WTC11 (cell line): ENCODE data around the gene BTBD19. TPM values are rescaled to one million over a fixed set of nuclear protein-coding genes. Genes with fewer than 3 reads are reported as not detected.

Experiments used
- ATAC-seq: fragments of 200-7000 bp; cut with Tn5 transposase; 2 replicates; pipeline ENCODE4 v1.10.0; 2021; ENCODE audit warnings: mild to moderate bottlenecking, moderate library complexity
- CTCF ChIA-PET: fragments of 300-600 bp; sonication (Branson Sonifier 250); formaldehyde crosslinking; loops from one replicate; lab custom pipeline; 2021; ENCODE audit warnings: antibody characterized with exemption; lab: Charles Lee
- POLR2A ChIA-PET: fragments of 350-600 bp; sonication (Branson Sonifier 250); formaldehyde crosslinking; loops from one replicate; lab custom pipeline; 2021; ENCODE audit warnings: antibody characterized with exemption; lab: Charles Lee
- DNase-seq: peaks from one replicate; pipeline ENCODE4 v3.0.0; 2021; ENCODE audit warnings: low spot score
- H3K27ac Mint-ChIP-seq: 2 replicates; pipeline ENCODE4 v1.8.0; 2021; ENCODE audit warnings: mixed read lengths
- H3K27me3 Mint-ChIP-seq: 2 replicates; pipeline ENCODE4 v1.8.0; 2021; ENCODE audit warnings: low read depth, mild to moderate bottlenecking, moderate library complexity, mixed read lengths
- H3K36me3 Mint-ChIP-seq: 2 replicates; pipeline ENCODE4 v1.8.0; 2021; ENCODE audit warnings: mixed read lengths
- H3K4me1 Mint-ChIP-seq: 2 replicates; pipeline ENCODE4 v1.8.0; 2022; ENCODE audit warnings: mixed read lengths
- H3K4me3 Mint-ChIP-seq: 2 replicates; pipeline ENCODE4 v1.8.0; 2021; ENCODE audit warnings: mild to moderate bottlenecking, moderate library complexity, mixed read lengths
- H3K9me3 Mint-ChIP-seq: 2 replicates; pipeline ENCODE4 v1.8.0; 2021; ENCODE audit warnings: mixed read lengths
- KAT7 ChIP-seq: sonication (generic); formaldehyde crosslinking; IDR thresholded peaks from 2 replicates; pipeline ENCODE4 v1.8.1; 2023; ENCODE audit warnings: missing genetic modification reagents, mild to moderate bottlenecking, borderline replicate concordance
- MXD4 ChIP-seq: fragments of 250-450 bp; sonication (Bioruptor Pico); IDR thresholded peaks from 2 replicates; pipeline ENCODE4 v1.8.0; 2021; ENCODE audit warnings: mild to moderate bottlenecking, moderate library complexity, borderline replicate concordance
- NR1H2 ChIP-seq: sonication (generic); formaldehyde crosslinking; IDR thresholded peaks from 2 replicates; pipeline ENCODE4 v1.9.0; 2021; ENCODE audit warnings: mild to moderate bottlenecking, moderate library complexity, missing genetic modification reagents
- NR2C2 ChIP-seq: sonication (generic); formaldehyde crosslinking; IDR thresholded peaks from 2 replicates; pipeline ENCODE4 v1.8.0; 2022; ENCODE audit warnings: mild to moderate bottlenecking, missing genetic modification reagents
- OVOL2 ChIP-seq: fragments of 250-450 bp; sonication (Bioruptor Pico); IDR thresholded peaks from 2 replicates; pipeline ENCODE4 v1.9.0; 2021; ENCODE audit warnings: mild to moderate bottlenecking, borderline replicate concordance
- ZNF232 ChIP-seq: sonication (generic); formaldehyde crosslinking; IDR thresholded peaks from 2 replicates; pipeline ENCODE4 v1.8.0; 2022; ENCODE audit warnings: mild to moderate bottlenecking, missing genetic modification reagents
- ZNF263 ChIP-seq: sonication (generic); formaldehyde crosslinking; IDR thresholded peaks from 2 replicates; pipeline ENCODE4 v1.8.1; 2022; ENCODE audit warnings: low read depth, mild to moderate bottlenecking, moderate library complexity, missing genetic modification reagents
- ZNF396 ChIP-seq: fragments of 250-450 bp; sonication (Bioruptor Pico); IDR thresholded peaks from 2 replicates; pipeline ENCODE4 v1.8.0; 2021; ENCODE audit warnings: mild to moderate bottlenecking, moderate library complexity, borderline replicate concordance
- total RNA-seq: library from RNA; stranded (reverse); gene quantifications from 3 replicates; pipeline ENCODE4 v1.2.3, GENCODE V29; 2021
- TF ChIP-seq, protein P1 (sequence below): sonication (generic); formaldehyde crosslinking; IDR thresholded peaks from 2 replicates; pipeline ENCODE4 v1.8.0; 2023; ENCODE audit warnings: missing genetic modification reagents
- TF ChIP-seq, protein P2 (sequence below): sonication (generic); formaldehyde crosslinking; IDR thresholded peaks from 2 replicates; pipeline ENCODE4 v1.8.1; 2022; ENCODE audit warnings: missing genetic modification reagents, borderline replicate concordance
- TF ChIP-seq, protein P3 (sequence below): sonication (generic); formaldehyde crosslinking; IDR thresholded peaks from 2 replicates; pipeline ENCODE4 v1.8.0; 2022; ENCODE audit warnings: missing genetic modification reagents
- TF ChIP-seq, protein P4 (sequence below): sonication (generic); formaldehyde crosslinking; IDR thresholded peaks from 2 replicates; pipeline ENCODE4 v1.8.0; 2022; ENCODE audit warnings: mild to moderate bottlenecking, missing genetic modification reagents
- TF ChIP-seq, protein P5 (sequence below): sonication (generic); formaldehyde crosslinking; IDR thresholded peaks from 2 replicates; pipeline ENCODE4 v1.8.1; 2023; ENCODE audit warnings: mild to moderate bottlenecking, missing genetic modification reagents

The BTBD19 gene
- total RNA-seq, 1 experiment from 2014 or later: 1.7 TPM

DNA sequence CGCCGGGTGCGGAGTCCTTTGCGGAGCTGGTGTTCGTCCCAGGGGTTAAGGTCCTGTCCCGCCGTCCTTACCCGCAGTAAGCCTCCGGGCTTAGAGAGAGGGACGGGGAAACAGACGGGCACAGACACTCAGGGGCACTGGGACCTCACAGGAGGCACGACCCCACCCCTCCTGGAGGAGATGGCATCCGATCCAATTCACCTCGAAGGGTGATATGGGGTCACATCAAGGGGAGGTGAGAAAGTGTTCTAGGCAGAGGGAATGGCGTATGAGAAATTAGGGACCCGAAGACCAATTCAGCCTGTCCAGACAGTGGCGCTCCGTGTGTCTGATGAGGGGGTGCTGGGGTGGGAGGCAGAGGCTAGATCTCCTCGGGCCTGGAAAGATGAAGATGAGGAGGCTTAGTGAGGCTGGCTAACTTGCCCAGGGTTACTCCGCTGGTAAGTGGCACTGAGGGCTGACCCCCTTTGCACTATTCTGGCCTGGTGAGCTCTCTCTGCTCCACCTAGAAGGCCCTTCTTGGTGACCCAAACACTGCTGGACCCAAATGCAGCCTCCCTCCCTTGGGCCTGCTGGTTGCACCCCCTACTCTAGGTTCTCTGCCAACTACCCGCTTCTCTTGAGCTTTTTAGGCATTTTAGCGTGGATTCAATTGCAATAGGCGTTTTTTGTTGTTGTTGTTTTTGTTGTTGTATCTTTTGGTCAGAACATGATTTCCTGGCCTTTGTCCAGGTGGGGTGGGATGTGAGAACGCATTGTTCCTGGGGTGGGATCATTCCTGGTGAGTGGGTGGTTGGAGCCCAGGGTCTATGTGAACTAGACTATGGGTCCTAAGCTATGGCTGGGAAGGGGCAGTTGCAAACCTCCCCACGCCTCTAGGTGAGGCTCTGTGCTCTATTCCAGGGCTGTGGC lies 12.3 kb downstream of the BTBD19 start:
- ChIA-PET CTCF (interaction anchor here (0.5 to 2.8 kb wide), 7 partner anchors 10 to 51 kb away, joined by 3 to 13 read pairs (median 3); partner anchors contain the start of genes PLK3 and PTCH2), POLR2A (interaction anchor here (2.3 to 3.2 kb wide), 3 partner anchors 12 to 99 kb away, joined by 9 to 20 read pairs (median 16); partner anchors contain the start of gene BTBD19)
- Mint-ChIP-seq H3K27ac (peak overlapping the region; percentile 100), H3K4me3 (peak overlapping the region; percentile 81), H3K9me3 (no peaks in the 10 kb centered on the region), H3K36me3 (no peaks in the 10 kb centered on the region), H3K27me3 (no peaks in the 10 kb centered on the region), H3K4me1 (peaks cover 16% of the 10 kb centered on the region)
- ATAC-seq (peak; percentile 2), DNase-seq (no peak)
- TF ChIP-seq, protein P1, sequence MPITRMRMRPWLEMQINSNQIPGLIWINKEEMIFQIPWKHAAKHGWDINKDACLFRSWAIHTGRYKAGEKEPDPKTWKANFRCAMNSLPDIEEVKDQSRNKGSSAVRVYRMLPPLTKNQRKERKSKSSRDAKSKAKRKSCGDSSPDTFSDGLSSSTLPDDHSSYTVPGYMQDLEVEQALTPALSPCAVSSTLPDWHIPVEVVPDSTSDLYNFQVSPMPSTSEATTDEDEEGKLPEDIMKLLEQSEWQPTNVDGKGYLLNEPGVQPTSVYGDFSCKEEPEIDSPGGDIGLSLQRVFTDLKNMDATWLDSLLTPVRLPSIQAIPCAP (CRISPR knock-in tag): no peak
- no peak for TF ChIP-seq NR1H2 (CRISPR knock-in tag)
- TF ChIP-seq ZNF396 (CRISPR knock-in tag): no peak
- TF ChIP-seq, protein P2, sequence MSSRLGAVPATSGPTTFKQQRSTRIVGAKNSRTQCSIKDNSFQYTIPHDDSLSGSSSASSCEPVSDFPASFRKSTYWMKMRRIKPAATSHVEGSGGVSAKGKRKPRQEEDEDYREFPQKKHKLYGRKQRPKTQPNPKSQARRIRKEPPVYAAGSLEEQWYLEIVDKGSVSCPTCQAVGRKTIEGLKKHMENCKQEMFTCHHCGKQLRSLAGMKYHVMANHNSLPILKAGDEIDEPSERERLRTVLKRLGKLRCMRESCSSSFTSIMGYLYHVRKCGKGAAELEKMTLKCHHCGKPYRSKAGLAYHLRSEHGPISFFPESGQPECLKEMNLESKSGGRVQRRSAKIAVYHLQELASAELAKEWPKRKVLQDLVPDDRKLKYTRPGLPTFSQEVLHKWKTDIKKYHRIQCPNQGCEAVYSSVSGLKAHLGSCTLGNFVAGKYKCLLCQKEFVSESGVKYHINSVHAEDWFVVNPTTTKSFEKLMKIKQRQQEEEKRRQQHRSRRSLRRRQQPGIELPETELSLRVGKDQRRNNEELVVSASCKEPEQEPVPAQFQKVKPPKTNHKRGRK (CRISPR knock-in tag): no peak
- no peak for TF ChIP-seq OVOL2 (CRISPR knock-in tag)
- no peak for TF ChIP-seq MXD4 (CRISPR knock-in tag)
- TF ChIP-seq ZNF263 (CRISPR knock-in tag): no peak

DNA sequence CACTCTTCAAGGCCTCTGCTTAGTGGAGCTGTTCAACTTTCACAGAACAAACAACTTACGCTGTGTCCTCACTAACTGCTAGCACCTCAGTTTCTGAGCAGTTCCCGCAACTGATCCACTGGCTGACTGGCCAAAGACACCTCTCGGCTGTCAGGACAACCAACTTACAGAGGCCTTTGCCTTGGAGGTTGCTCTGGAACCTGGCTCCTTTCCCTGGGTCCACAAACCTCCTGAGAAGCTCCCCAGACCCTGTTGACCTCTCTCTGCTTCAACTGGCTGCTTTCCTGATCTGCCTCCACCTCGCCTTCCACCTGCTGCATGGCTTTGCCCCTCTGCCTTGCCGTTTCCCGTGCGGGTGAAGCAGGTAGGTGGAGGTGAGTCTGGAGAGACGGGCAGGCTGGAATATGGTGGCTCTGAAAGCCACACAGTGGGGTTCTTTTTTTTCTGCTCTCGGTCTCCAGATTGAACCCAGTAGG lies 13.0 kb downstream of the BTBD19 start:
- POLR2A ChIA-PET: interaction anchor here (2.7 to 3.2 kb wide), 2 partner anchors 12 to 28 kb away, joined by 9 to 16 read pairs; partner anchors contain the start of gene BTBD19

More for the DNA sequence above, 13.0 kb downstream of the BTBD19 start:
- ATAC-seq (no peak), DNase-seq (no peak)
- Mint-ChIP-seq H3K27ac (0 out of 2 replicates have a peak overlapping the region, but pooled peaks have one; percentile 42), H3K4me1 (peaks cover 18% of the 10 kb centered on the region), H3K27me3 (no peaks in the 10 kb centered on the region), H3K9me3 (no peaks in the 10 kb centered on the region), H3K36me3 (no peaks in the 10 kb centered on the region), H3K4me3 (peak overlapping the region; percentile 81)
- TF ChIP-seq NR2C2 (CRISPR knock-in tag): no peak
- TF ChIP-seq ZNF232 (CRISPR knock-in tag): no peak
- no peak for TF ChIP-seq KAT7 (CRISPR knock-in tag)
- TF ChIP-seq, protein P3, sequence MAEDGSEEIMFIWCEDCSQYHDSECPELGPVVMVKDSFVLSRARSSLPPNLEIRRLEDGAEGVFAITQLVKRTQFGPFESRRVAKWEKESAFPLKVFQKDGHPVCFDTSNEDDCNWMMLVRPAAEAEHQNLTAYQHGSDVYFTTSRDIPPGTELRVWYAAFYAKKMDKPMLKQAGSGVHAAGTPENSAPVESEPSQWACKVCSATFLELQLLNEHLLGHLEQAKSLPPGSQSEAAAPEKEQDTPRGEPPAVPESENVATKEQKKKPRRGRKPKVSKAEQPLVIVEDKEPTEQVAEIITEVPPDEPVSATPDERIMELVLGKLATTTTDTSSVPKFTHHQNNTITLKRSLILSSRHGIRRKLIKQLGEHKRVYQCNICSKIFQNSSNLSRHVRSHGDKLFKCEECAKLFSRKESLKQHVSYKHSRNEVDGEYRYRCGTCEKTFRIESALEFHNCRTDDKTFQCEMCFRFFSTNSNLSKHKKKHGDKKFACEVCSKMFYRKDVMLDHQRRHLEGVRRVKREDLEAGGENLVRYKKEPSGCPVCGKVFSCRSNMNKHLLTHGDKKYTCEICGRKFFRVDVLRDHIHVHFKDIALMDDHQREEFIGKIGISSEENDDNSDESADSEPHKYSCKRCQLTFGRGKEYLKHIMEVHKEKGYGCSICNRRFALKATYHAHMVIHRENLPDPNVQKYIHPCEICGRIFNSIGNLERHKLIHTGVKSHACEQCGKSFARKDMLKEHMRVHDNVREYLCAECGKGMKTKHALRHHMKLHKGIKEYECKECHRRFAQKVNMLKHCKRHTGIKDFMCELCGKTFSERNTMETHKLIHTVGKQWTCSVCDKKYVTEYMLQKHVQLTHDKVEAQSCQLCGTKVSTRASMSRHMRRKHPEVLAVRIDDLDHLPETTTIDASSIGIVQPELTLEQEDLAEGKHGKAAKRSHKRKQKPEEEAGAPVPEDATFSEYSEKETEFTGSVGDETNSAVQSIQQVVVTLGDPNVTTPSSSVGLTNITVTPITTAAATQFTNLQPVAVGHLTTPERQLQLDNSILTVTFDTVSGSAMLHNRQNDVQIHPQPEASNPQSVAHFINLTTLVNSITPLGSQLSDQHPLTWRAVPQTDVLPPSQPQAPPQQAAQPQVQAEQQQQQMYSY (CRISPR knock-in tag): no peak
- TF ChIP-seq, protein P4, sequence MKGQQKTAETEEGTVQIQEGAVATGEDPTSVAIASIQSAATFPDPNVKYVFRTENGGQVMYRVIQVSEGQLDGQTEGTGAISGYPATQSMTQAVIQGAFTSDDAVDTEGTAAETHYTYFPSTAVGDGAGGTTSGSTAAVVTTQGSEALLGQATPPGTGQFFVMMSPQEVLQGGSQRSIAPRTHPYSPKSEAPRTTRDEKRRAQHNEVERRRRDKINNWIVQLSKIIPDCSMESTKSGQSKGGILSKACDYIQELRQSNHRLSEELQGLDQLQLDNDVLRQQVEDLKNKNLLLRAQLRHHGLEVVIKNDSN (CRISPR knock-in tag): no peak
- TF ChIP-seq, protein P5, sequence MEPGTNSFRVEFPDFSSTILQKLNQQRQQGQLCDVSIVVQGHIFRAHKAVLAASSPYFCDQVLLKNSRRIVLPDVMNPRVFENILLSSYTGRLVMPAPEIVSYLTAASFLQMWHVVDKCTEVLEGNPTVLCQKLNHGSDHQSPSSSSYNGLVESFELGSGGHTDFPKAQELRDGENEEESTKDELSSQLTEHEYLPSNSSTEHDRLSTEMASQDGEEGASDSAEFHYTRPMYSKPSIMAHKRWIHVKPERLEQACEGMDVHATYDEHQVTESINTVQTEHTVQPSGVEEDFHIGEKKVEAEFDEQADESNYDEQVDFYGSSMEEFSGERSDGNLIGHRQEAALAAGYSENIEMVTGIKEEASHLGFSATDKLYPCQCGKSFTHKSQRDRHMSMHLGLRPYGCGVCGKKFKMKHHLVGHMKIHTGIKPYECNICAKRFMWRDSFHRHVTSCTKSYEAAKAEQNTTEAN: no peak
- CTCF ChIA-PET: interaction anchor here (0.5 to 2.8 kb wide), 7 partner anchors 10 to 52 kb away, joined by 3 to 13 read pairs (median 3); partner anchors contain the start of genes PLK3 and PTCH2
